Stimulated activated naive CD4-positive, alpha-beta T cell (primary cell): Measurements from ENCODE around the gene SCNN1A.

ENCODE experiments used
- DNase-seq, 6 experiments: peaks; one replicate each; lab custom pipeline; 2025; lab: John Stamatoyannopoulos, UW

The SCNN1A gene

GRCh38 chr12:6318440-6318879, 56.9 kb downstream of the SCNN1A start:
- DNase-seq = no peak

DNA sequence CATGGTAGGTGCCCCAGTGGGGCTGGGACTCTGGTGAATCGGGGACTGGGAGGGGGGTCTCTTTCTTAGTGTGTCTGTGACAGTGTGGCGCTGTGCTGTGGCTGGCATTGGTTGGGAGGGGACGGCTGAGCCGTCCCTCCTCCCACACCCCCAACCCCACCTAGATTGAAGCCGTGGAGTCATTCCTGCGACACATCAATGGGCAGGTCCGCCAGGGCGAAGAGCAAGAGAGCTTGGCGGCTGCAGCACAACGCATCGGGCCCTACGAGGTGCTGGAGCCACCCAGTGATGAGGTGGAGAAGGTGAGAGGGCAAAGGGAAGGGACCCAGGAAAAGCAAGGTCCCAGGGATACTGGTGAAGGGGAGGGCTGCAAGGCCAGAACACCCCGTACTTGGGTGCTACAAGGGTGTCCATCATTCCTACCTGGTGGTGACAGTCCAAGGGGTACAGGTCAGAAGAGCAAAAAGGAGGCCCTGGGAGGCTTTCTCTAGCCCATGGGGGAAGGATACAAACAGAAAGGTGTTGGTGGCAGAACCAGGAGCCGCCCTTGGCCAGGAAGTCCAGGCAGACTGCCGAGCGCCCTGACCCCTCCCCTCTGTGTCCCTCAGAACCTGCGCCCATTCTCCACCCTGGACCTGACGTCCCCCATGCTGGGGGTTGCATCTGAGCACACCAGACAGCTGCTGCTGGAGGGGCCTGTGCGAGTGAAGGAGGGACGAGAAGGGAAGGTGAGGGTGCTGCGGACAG, 57.5 kb downstream of the SCNN1A start:
- no peak for DNase-seq

GRCh38 chr12:6316921-6317692, 58.3 kb downstream of the SCNN1A start:
- DNase-seq = no peak

DNA sequence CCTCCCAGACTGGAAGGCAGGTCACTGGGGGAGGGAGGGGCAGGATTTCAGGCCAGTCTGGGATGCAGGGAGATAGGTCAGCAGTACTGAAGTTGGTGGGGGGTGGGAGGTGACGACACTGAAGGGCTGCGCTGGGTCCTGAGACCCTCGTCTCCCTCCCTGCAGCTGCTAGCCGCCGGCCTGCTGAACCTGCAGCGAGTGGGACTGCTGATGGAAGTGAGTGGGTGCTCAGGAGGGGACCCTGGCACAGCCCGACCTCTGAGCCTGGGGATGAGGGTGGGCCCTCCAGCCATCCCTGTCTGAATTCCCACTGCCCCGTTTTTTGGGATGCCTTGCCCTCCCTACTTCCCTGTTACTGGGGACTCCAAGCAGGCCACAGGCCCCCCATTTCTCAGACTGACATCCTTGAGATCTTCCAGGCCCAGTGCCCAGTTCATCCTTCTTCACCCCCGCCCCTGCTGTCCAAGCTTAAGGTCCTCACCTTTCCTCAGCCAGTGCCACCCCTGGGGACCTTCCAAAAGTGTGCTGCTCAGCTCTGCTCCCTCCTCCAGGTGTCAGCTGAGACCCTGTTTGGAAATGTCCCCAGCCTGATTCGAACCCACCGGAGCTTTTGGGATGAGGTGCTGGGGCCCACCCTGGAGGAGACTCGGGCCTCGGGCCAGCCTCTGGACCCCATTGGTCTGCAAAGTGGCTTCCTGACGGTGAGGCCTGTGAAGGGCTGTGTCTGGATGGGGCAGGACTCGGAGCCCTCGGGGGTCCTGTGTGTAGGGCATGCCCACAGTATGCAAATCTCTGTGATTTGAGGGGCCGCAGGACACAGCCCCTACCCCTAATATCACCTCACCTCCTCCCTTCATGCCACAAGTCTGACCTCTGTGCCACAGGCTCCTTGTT, 59.4 kb downstream of the SCNN1A start:
- DNase-seq = no peak

DNA sequence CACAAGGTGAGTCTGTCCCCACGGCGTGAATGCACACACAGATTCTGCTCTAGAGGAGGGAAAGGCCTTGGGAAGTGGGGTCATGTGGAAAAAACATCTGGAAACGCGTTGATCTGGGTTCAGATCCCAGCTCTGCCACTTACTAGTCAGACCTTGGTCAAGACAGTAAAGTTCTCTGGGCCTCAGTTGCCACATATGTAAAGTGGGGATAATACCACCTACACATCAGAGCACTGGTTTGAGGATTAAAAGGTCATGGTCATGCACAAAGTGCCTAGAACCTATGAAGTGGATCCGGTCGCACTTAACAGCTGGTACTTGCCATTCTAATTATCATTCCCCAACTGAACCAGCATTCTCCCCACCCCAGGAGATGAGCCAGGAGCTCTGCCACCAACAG, 60.2 kb downstream of the SCNN1A start:
- no peak for DNase-seq

DNA sequence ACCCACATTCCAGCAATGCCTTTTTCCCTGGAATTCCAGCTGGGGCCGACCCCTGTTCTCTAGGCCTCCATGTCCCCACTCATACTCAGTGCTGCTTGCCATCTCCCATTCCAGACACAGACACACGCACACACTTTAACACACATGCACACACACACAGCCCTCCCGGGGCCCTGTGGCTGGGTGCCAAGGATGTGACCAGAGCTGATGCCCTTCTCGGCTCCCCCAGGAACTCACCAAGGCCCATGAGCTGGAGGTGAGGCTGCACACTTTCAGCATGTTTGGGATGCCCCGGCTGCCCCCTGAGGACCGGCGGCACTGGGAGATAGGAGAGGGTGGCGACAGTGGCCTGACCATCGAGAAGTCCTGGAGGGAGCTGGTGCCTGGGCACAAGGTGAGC, 60.6 kb downstream of the SCNN1A start:
- DNase-seq = no peak

GRCh38 chr12:6313326-6313940, 61.9 kb downstream of the SCNN1A start:
- no peak for DNase-seq

GRCh38 chr12:6312529-6313325, 62.6 kb downstream of the SCNN1A start:
- no peak for DNase-seq

DNA sequence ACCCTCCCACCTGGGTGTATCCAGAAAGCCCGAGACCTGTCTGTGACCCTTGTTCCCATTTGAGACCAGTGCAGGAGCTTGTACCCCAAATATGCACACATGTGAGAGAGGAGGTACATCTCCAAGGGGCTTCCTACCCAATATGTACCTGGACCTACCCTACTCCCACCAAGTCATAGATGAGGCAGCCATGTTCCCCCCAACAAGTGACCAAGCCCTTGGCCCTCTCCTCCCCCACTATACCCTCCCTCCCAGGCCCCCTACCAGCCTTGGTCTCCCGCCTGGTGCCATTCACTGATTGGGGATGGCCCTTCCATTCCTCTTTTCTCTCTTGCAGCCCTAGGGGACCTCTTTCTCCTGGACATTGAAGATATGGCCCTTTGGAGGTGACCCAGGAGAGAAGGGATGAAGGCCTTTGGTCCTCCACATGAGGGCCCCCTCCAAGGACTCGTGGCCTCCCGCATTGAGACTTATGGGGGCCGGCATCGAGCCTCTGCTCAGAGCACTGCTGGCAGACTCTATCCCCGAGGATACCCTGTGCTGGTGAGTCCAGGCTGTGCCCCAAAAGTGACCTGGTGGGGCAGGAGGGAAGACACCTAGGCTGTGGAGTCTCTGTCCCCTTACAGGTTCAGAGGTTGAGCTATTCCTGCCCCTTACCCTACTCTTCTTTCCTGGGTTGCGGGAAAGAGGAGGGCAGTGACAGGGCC, 63.4 kb downstream of the SCNN1A start:
- no peak for DNase-seq

DNA sequence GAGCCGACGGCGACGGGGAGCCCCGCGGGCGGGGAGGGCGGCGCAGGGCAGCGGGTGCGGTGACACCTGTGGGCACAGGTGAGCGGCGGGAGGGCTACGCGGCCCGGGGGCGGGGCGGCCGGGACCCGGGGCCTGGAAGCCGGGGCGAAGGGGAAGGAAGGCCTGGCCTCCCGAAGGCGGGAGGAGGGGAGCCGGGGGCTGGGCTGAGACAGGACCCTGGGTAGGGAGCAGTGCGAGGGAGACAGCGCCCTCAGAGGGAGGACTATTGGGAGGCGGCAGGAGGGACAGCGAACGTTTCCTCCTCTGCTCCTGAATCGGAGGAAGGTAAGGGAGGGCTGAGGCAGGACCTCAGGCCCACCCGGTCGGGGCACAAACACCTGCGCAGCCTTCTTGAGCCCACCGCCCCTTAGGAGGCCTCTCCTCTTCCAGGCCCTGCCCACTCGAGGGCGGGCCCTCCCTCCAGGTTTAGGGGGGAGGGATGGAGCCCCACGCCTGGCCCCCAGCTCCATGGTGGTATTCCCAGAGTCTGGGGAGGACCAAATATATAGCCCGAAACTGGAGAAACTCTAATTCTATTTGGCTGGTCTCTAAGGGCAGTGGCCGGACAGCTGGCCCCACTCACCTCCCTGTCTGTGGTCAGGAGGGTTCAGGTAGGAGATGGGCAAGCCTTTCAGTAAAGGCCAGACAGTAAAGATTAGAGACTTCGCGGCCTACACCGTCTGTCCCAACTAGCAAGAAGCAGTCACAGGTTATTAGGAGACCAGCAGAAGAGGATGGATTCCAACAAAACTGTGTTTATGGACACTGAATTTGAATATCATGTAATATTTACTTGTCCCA, 64.4 kb downstream of the SCNN1A start:
- peak in 1 of 6 experiments; percentile 32 for DNase-seq

DNA sequence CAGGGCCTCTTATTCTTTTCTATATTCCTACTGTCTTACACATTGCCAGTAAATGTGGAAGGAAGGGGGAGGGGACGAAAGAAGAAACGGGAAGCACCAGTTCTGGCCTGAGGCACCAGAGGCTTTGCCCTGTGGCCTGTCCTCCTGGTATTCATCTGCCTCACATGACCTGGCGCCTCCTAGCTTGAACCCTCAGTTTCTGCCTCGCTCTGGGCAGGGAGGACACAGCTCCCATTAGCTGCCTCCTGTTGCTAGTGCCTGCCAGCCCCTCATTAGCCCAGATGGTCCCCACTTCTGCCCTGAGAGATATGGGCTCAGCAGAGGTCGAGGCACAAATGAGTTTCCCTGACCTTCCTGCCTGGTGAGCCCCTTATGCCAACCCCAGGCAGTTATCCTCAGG, 67.8 kb downstream of the SCNN1A start:
- DNase-seq = no peak

DNA sequence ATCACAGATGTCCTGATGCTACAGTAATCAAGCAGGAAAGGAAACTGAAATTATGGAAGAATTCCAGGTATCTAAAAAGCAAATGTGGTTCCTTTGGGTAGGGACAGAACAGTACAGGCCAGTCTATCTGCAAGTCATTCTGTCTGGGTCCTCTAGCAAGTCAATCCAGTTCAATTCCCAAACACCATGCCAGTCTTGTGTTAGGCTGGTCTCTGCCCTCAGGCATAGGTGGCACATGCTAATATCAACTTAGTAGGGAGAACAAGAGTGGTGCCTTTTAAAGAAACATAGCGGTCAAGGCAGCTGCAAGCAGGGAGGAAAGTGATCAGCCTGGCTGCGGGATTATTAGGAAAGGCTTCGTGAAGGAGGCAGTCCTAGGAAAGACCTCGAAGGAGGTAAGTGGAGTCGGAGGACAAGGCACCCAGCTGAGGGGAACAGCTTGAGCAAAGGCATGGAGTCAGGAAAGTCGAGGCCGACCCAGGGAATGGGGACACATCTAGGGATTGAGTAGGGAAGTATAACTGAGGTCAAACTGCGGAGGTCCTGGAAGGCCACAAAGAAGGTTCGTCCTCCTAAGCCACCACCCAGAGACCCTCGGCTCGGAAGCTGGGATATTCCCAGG, 68.7 kb downstream of the SCNN1A start:
- DNase-seq = no peak

DNA sequence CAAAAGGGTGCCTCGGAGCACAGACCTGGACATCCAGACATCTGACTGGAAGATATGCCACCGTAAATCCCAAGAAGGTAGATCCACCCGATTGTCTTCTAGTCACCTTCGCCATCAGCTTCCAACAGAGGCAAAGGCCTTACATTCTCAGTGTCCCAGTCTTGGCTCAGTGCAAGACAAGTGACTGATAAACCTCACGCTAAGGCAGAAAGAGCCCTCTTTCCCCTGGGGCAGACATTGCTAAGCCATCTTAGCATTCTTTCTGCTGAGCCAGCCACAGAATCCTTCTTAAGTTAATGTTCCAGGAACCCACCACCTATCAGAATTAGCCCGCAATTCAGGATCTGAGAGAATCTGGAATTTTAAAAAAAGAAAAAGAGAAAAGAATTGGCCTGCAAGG, 69.2 kb downstream of the SCNN1A start:
- no peak for DNase-seq

DNA sequence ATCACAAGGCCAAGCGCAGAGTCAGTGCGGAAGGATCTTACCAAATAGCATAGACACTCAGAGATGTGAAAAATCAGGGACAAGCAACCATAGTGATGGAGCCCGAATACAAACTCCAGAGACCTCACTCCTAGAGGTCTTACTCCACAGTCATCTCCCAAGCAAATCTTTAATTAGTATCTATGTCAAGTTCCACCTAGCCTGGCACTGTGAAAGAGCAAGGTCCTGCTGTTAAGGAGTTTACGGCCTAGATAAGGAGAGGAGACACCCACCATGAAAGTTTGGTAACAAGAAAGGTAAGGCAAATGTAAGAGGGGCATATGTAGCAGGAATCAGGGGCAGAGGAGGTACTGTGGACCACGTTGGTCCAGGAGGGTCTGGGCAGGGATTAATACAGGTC, 72.3 kb downstream of the SCNN1A start:
- no peak for DNase-seq

DNA sequence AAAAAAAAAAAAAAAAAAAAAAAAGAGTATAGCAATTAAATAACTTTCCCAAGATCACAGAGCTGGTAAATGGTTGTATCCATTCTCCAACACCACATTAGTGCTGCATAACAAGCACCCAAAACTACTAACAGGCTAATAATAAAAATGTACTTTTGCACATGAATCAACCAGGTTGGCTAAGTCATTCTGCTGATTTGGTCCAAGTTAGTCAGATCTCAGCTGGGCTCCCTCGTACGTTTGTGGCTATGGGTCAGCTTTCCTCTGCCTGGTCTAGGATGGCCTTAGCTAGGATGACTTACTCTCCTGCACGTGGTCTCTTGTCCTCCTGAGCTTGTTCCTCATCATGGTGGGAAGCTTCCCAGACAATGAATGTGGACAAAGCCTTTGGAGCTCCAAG, 72.7 kb downstream of the SCNN1A start:
- DNase-seq = no peak

DNA sequence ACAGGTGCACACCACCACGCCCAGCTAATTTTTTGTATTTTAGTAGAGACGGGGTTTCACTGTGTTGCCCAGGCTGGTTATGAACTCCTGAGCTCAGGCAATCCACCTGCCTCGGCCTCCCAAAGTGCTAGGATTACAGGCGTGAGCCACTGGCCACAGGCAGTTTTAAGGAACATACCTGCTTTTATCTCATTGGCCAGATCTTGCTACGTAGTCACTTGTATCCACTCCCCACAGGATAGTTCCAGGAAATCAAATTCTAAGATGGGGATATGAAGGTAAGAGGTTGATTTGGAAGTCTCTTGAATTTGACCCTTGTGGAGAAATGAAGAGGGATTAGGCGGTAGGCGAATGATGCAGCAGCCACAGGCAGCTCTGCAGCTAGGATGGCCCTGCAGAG, 73.6 kb downstream of the SCNN1A start:
- DNase-seq = no peak

DNA sequence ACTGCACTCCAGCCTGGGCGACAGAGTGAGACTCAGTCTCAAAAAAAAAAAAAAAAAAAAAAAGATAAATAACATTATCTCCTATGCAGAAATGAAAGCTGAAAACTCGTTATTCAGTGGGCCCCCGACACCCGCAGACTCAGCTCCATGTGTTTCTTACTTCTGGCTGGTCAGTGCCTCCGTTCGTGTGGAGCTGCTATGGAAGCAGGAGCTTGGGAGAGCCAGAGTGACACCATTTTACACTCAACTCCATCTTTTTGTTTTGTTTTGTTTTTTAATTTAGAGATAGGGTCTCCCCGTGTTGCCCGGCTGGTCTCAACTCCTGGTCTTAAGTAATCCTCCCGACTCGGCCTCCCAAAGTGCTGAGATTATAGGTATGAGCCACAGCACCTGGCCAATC, 78.2 kb downstream of the SCNN1A start:
- DNase-seq = no peak
